CD4-positive, CD25-positive, alpha-beta regulatory T cell (primary cell): ENCODE results near the gene BOK. TPM values are rescaled to one million over a fixed set of nuclear protein-coding genes. Genes with fewer than 3 reads are reported as not detected.

ENCODE experiments used
- ATAC-seq, 2 donors: fragments of 150-1000 bp; cut with Tn5 transposase; one replicate each; pipeline ENCODE4 v1.10.0; 2021; ENCODE audit warnings: low read depth in 2 of 2, moderate number of reproducible peaks in 2 of 2, moderate library complexity in 1 of 2
- DNase-seq, 3 donors: peaks; one replicate each; pipeline versions ENCODE4 v3.0.0 to v3.0.0-alpha.2; 2012 to 2022; ENCODE audit warnings: mixed read lengths in 1 of 3
- H3K27ac ChIP-seq: one replicate; pipeline ENCODE4 v1.7.0; 2013; ENCODE audit warnings: mild to moderate bottlenecking, low read length; ENCODE audit not compliant: insufficient read depth, poor library complexity, severe bottlenecking
- H3K27me3 ChIP-seq: one replicate; pipeline ENCODE4 v1.7.0; 2013; ENCODE audit warnings: low read length; ENCODE audit not compliant: control insufficient read depth, insufficient read depth
- H3K36me3 ChIP-seq: one replicate; pipeline ENCODE4 v1.7.0; 2013; ENCODE audit warnings: mild to moderate bottlenecking, low read length, moderate library complexity; ENCODE audit not compliant: control insufficient read depth, insufficient read depth
- H3K4me1 ChIP-seq: 2 replicates; pipeline ENCODE4 v1.7.0; 2013; ENCODE audit warnings: mild to moderate bottlenecking, low read length; ENCODE audit not compliant: insufficient read depth, control insufficient read depth, poor library complexity, severe bottlenecking
- H3K4me3 ChIP-seq: one replicate; pipeline ENCODE4 v1.7.0; 2013; ENCODE audit warnings: low read depth, mild to moderate bottlenecking, low read length, moderate library complexity
- H3K9me3 ChIP-seq, 2 experiments: 1 replicate in 1 of 2; 2 replicates in 1 of 2; pipeline ENCODE4 v1.7.0; 2013; ENCODE audit warnings: low read length in 2 of 2, mild to moderate bottlenecking in 1 of 2, moderate library complexity in 1 of 2; ENCODE audit not compliant: control insufficient read depth in 2 of 2
- H3K27ac Mint-ChIP-seq, 3 donors: one replicate each; pipeline ENCODE4 v1.8.0; 2020 to 2022; ENCODE audit warnings: mild to moderate bottlenecking in 3 of 3, mixed read lengths in 3 of 3, moderate library complexity in 2 of 3
- H3K27me3 Mint-ChIP-seq: one replicate; pipeline ENCODE4 v1.8.0; 2022; ENCODE audit warnings: mild to moderate bottlenecking, mixed read lengths
- H3K36me3 Mint-ChIP-seq: one replicate; pipeline ENCODE4 v1.8.0; 2020; ENCODE audit warnings: mixed read lengths
- H3K4me1 Mint-ChIP-seq, 4 donors: one replicate each; pipeline ENCODE4 v1.8.0; 2020 to 2022; ENCODE audit warnings: mixed read lengths in 4 of 4, mild to moderate bottlenecking in 1 of 4
- H3K4me3 Mint-ChIP-seq, 4 donors: one replicate each; pipeline ENCODE4 v1.8.0; 2020 to 2022; ENCODE audit warnings: mild to moderate bottlenecking in 4 of 4, mixed read lengths in 4 of 4, moderate library complexity in 3 of 4
- H3K9me3 Mint-ChIP-seq, 7 donors: one replicate each; pipeline ENCODE4 v1.8.0; 2020 to 2022; ENCODE audit warnings: mixed read lengths in 7 of 7, mild to moderate bottlenecking in 3 of 7, moderate library complexity in 2 of 7
- polyA plus RNA-seq, 4 donors: library from polyadenylated mRNA; unstranded; fragments of 300-500 nt; fragmentation: Illumina TruSeq; gene quantifications; one replicate each; pipeline ENCODE4 v1.2.3, GENCODE V29; 2021
- total RNA-seq: library from RNA; stranded (reverse); gene quantifications from one replicate; pipeline ENCODE4 v1.2.3, GENCODE V29; 2022

BOK gene
- total and polyA plus RNA-seq, 5 donors from 2014 or later: not detected

DNA sequence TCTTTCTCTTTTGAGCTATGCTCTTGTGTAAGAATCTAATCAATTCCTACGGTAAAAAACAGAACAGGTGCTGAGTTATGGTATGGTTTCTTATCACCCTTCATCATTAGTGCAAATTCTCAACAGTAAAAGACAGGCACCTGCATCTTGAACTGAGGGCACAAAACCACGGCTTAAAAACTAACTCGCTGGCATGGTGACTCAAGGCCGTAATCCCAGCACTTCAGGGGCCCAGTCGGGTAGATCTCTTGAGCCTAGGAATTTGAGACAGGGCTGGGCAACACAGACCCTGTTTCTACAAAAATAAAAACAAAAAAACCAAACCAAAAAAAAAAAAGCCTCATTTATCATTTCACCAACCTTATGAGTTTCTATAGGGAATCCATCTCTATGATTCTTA, 45.1 kb downstream of the BOK start:
- Mint-ChIP-seq H3K9me3 (no peaks in the 10 kb centered on the region), H3K27me3 (no peaks in the 10 kb centered on the region), H3K4me3 (no peak overlapping the region), H3K27ac (no peak overlapping the region), H3K4me1 (peaks cover 5 to 6% (median 5%) of the 10 kb centered on the region in 4 donors), H3K36me3 (peaks cover 32% of the 10 kb centered on the region)
- Histone ChIP-seq H3K27me3 (no peaks in the 10 kb centered on the region), H3K36me3 (peaks cover 42% of the 10 kb centered on the region), H3K4me3 (no peak overlapping the region), H3K27ac (no peak overlapping the region), H3K9me3 (no peaks in the 10 kb centered on the region), H3K4me1 (peaks cover under 1% of the 10 kb centered on the region)
- no peak for ATAC-seq
- DNase-seq: no peak

- no peaks in the 10 kb centered on the region for H3K27me3 Mint-ChIP-seq
- Histone ChIP-seq H3K4me1 (peaks cover 21% of the 10 kb centered on the region), H3K36me3 (peaks cover 32% of the 10 kb centered on the region), H3K27ac (no peak overlapping the region), H3K27me3 (no peaks in the 10 kb centered on the region), H3K9me3 (no peaks in the 10 kb centered on the region), H3K4me3 (no peak overlapping the region)
- H3K27ac Mint-ChIP-seq: no peak overlapping the region
- peaks cover 6 to 20% (median 12%) of the 10 kb centered on the region in 4 donors for H3K4me1 Mint-ChIP-seq
- no peak overlapping the region for H3K4me3 Mint-ChIP-seq
- H3K9me3 Mint-ChIP-seq: no peaks in the 10 kb centered on the region
- ATAC-seq (no peak), DNase-seq (no peak)
- peaks cover 17% of the 10 kb centered on the region for H3K36me3 Mint-ChIP-seq
Measured at GRCh38 chr2:241606186-241606585, 47.6 kb downstream of the BOK start.

- Histone ChIP-seq H3K4me3 (no peak overlapping the region), H3K9me3 (no peaks in the 10 kb centered on the region), H3K27me3 (no peaks in the 10 kb centered on the region), H3K27ac (no peak overlapping the region), H3K36me3 (peaks cover 25% of the 10 kb centered on the region), H3K4me1 (peaks cover 21% of the 10 kb centered on the region)
- no peak for ATAC-seq
- H3K9me3 Mint-ChIP-seq: no peaks in the 10 kb centered on the region
- no peak overlapping the region for H3K27ac Mint-ChIP-seq
- H3K36me3 Mint-ChIP-seq: peaks cover 9% of the 10 kb centered on the region
- peaks cover 9 to 27% (median 15%) of the 10 kb centered on the region in 4 donors for H3K4me1 Mint-ChIP-seq
- H3K4me3 Mint-ChIP-seq: peak overlapping the region in 2 of 4 donors; percentile 32 to 72
- no peaks in the 10 kb centered on the region for H3K27me3 Mint-ChIP-seq
- DNase-seq: no peak
Measured at GRCh38 chr2:241607162-241607885, 48.8 kb downstream of the BOK start.

- Histone ChIP-seq H3K4me1 (peaks cover 21% of the 10 kb centered on the region), H3K27ac (no peak overlapping the region), H3K36me3 (peaks cover 17% of the 10 kb centered on the region), H3K4me3 (no peak overlapping the region), H3K9me3 (no peaks in the 10 kb centered on the region), H3K27me3 (no peaks in the 10 kb centered on the region)
- H3K27me3 Mint-ChIP-seq: no peaks in the 10 kb centered on the region
- H3K27ac Mint-ChIP-seq: peak overlapping the region; percentile 39 to 91 (median 87)
- H3K36me3 Mint-ChIP-seq: peaks cover 5% of the 10 kb centered on the region
- ATAC-seq (no peak), DNase-seq (no peak)
- no peaks in the 10 kb centered on the region for H3K9me3 Mint-ChIP-seq
- H3K4me3 Mint-ChIP-seq: peak overlapping the region; percentile 56 to 73 (median 68)
- H3K4me1 Mint-ChIP-seq: peaks cover 11 to 27% (median 18%) of the 10 kb centered on the region in 4 donors
Measured at GRCh38 chr2:241608881-241609280, 50.3 kb downstream of the BOK start.

DNA sequence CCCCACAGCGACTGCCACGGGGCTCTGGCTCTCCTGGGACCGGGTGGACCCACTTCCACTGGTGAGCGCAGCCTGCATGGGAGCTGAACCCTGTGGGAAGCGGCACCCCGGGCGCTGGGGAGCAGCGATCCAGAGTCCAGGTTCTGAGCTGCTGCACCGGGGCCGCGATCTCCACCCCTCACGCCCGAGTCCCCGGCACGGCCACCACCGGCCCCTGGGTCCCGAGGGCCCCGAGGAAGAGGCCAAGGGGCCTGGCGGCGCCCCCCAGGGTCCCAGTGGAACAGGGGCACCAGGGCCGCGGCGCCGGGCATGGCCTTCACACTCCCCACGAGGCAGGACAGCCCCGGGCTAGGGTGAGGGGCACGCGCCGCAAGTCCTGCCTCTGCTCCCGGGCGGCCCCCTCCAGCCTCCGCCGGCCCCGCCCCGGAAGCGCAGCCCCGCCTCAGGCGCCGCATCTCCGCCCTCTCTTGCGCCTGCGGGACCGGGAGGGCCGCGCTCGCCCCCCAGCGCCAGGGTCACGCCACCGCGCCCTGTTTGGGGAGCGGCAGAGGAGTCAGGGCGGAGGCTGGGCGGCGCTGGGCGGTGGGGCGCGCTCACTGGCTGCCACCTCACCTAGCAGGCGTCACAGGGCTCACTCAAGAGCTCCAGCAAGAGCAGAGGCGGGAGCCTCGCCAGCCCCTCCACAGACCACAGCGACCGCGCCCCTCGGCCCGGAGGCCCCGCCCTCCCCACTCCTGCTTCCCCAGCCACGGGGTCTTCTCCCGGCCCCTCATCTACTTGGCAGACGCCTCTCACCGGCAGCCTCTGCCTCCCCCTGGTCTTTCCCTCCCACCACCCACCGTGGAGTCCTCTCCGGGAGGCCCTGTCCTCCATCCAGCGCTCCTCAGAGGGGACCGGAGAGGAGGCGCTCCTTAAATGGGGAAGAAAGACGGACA, 51.6 kb downstream of the BOK start:
- Mint-ChIP-seq H3K36me3 (peaks cover under 1% of the 10 kb centered on the region), H3K27ac (peak overlapping the region; percentile 14 to 86 (median 74)), H3K27me3 (no peaks in the 10 kb centered on the region), H3K9me3 (no peaks in the 10 kb centered on the region), H3K4me3 (peak overlapping the region; percentile 10 to 73 (median 61)), H3K4me1 (peaks cover 11 to 28% (median 18%) of the 10 kb centered on the region in 4 donors)
- peaks cover 11% of the 10 kb centered on the region for H3K36me3 ChIP-seq
- H3K27ac ChIP-seq: peak overlapping the region; percentile 69
- peaks cover 21% of the 10 kb centered on the region for H3K4me1 ChIP-seq
- H3K9me3 ChIP-seq: no peaks in the 10 kb centered on the region
- peak; percentile 99 to 100 for ATAC-seq
- no peak overlapping the region for H3K4me3 ChIP-seq
- no peaks in the 10 kb centered on the region for H3K27me3 ChIP-seq
- DNase-seq: peak; percentile 86 to 95 (median 91)

- H3K36me3 ChIP-seq: peaks cover 3% of the 10 kb centered on the region
- no peaks in the 10 kb centered on the region for H3K27me3 ChIP-seq
- DNase-seq (no peak), ATAC-seq (no peak)
- Mint-ChIP-seq H3K27me3 (no peaks in the 10 kb centered on the region), H3K4me3 (peak overlapping the region in 2 of 4 donors; percentile 54 to 59), H3K4me1 (peaks cover 11 to 36% (median 24%) of the 10 kb centered on the region in 4 donors), H3K9me3 (no peaks in the 10 kb centered on the region), H3K27ac (peak overlapping the region in 2 of 3 donors; percentile 4 to 74), H3K36me3 (no peaks in the 10 kb centered on the region)
- peak overlapping the region; percentile 69 for H3K27ac ChIP-seq
- H3K4me1 ChIP-seq: peaks cover 21% of the 10 kb centered on the region
- no peaks in the 10 kb centered on the region for H3K9me3 ChIP-seq
- no peak overlapping the region for H3K4me3 ChIP-seq
Measured at GRCh38 chr2:241611062-241611461, 52.5 kb downstream of the BOK start.

GRCh38 chr2:241612156-241613016, 53.8 kb downstream of the BOK start:
- Mint-ChIP-seq H3K9me3 (no peaks in the 10 kb centered on the region), H3K4me3 (peak overlapping the region in 2 of 4 donors; percentile 15 to 61), H3K36me3 (no peaks in the 10 kb centered on the region), H3K4me1 (peaks cover 15 to 48% (median 31%) of the 10 kb centered on the region in 4 donors), H3K27me3 (no peaks in the 10 kb centered on the region), H3K27ac (peak overlapping the region in 2 of 3 donors; percentile 4 to 72)
- H3K9me3 ChIP-seq: no peaks in the 10 kb centered on the region
- ATAC-seq: no peak
- H3K27me3 ChIP-seq: no peaks in the 10 kb centered on the region
- no peak for DNase-seq
- no peak overlapping the region for H3K27ac ChIP-seq
- peaks cover 32% of the 10 kb centered on the region for H3K4me1 ChIP-seq
- no peaks in the 10 kb centered on the region for H3K36me3 ChIP-seq
- no peak overlapping the region for H3K4me3 ChIP-seq
